Endothelial cell of umbilical vein (primary cell): Measurements from ENCODE around the gene KLHL26. TPM values are rescaled to one million over a fixed set of nuclear protein-coding genes. Genes with fewer than 3 reads are reported as not detected.

Source experiments
- BruUV-seq: library from RNA; stranded (reverse); fragments of 400-500 nt; replicated peaks from 2 replicates; lab custom pipeline; 2021; lab: Mats Ljungman, UMichigan
- CTCF ChIA-PET: fragments of 300-600, 350-600 bp; sonication (Branson Sonifier 250); formaldehyde crosslinking; loops from one replicate; lab custom pipeline; 2021; ENCODE audit warnings: antibody characterized with exemption, inconsistent platforms; lab: Charles Lee
- POLR2A ChIA-PET: fragments of 300-600, 350-600 bp; sonication (Branson Sonifier 250); formaldehyde crosslinking; loops from one replicate; lab custom pipeline; 2021; ENCODE audit warnings: antibody characterized with exemption, inconsistent platforms; lab: Charles Lee
- DNase-seq: peaks from one replicate; pipeline ENCODE4 v3.0.0-alpha.2; 2011; ENCODE audit warnings: low read depth, low spot score
- FAIRE-seq: peaks from 2 replicates; lab custom pipeline; 2011; peaks lifted over from hg19 to GRCh38; lab: Jason Lieb, UNC
- H2AFZ ChIP-seq: 2 replicates; pipeline ENCODE4 v1.6.0; 2012; ENCODE audit warnings: low read depth, low read length, control low read depth, inconsistent platforms
- H3K27ac ChIP-seq: 2 replicates; pipeline ENCODE4 v1.5.1; 2011; ENCODE audit warnings: low read depth, mild to moderate bottlenecking, control low read depth, low read length, moderate library complexity; ENCODE audit not compliant: insufficient read depth
- H3K27me3 ChIP-seq, 2 experiments: 2 replicates each; pipeline versions ENCODE4 v1.6.0 to v1.6.1; 2011; ENCODE audit warnings: low read length in 2 of 2, mixed read lengths in 1 of 2; ENCODE audit not compliant: control insufficient read depth in 2 of 2, insufficient read depth in 2 of 2
- H3K36me3 ChIP-seq, 2 experiments: 2 replicates in 1 of 2; 3 replicates in 1 of 2; pipeline ENCODE4 v1.5.1; 2011; ENCODE audit warnings: low read length in 2 of 2, mild to moderate bottlenecking in 1 of 2, moderate library complexity in 1 of 2; ENCODE audit not compliant: control insufficient read depth in 2 of 2, insufficient read depth in 2 of 2; ENCODE audit errors: extremely low read depth in 1 of 2
- H3K4me1 ChIP-seq: 3 replicates; pipeline ENCODE4 v1.5.1; 2011; ENCODE audit warnings: mild to moderate bottlenecking, low read length; ENCODE audit not compliant: control insufficient read depth, insufficient read depth; ENCODE audit errors: extremely low read depth
- H3K4me2 ChIP-seq: 2 replicates; pipeline ENCODE4 v1.6.1; 2011; ENCODE audit warnings: low read length, control low read depth, mixed read lengths; ENCODE audit not compliant: insufficient read depth
- H3K4me3 ChIP-seq, 3 experiments: fragments of 200-600 bp in 1 of 3; sonication (generic), shearing (Covaris generic) in 1 of 3; replicated peaks in 1 of 3; 2 replicates each; pipeline ENCODE4 v1.5.1; 2011 to 2016; ENCODE audit warnings: control low read depth in 3 of 3, low read length in 3 of 3, mild to moderate bottlenecking in 2 of 3, inconsistent platforms in 1 of 3, low read depth in 1 of 3, moderate library complexity in 1 of 3; ENCODE audit not compliant: insufficient read depth in 1 of 3
- H3K79me2 ChIP-seq: 2 replicates; pipeline ENCODE4 v1.6.0; 2012; ENCODE audit warnings: low read length, inconsistent platforms; ENCODE audit not compliant: control insufficient read depth, insufficient read depth
- H3K9ac ChIP-seq: replicated peaks from 2 replicates; pipeline ENCODE3; 2011; ENCODE audit warnings: low read length, control low read depth; ENCODE audit not compliant: insufficient read depth; ENCODE audit errors: extremely low read depth
- H3K9me1 ChIP-seq: replicated peaks from 3 replicates; pipeline ENCODE4 v1.6.0; 2011; ENCODE audit warnings: mild to moderate bottlenecking, low read length; ENCODE audit not compliant: control insufficient read depth, insufficient read depth; ENCODE audit errors: extremely low read depth
- H3K9me3 ChIP-seq: replicated peaks from 2 replicates; pipeline ENCODE4 v1.5.1; 2012; ENCODE audit warnings: low read length, inconsistent platforms; ENCODE audit not compliant: control insufficient read depth, insufficient read depth
- H4K20me1 ChIP-seq: replicated peaks from 2 replicates; pipeline ENCODE3; 2011; ENCODE audit warnings: mild to moderate bottlenecking, low read length; ENCODE audit not compliant: control insufficient read depth, insufficient read depth; ENCODE audit errors: extremely low read depth
- CTCF ChIP-seq, 2 donors: IDR thresholded peaks; 1 replicate in 1 of 2; 2 replicates in 1 of 2; pipeline ENCODE4 v1.5.1; 2011; ENCODE audit warnings: low read length in 2 of 2, mild to moderate bottlenecking in 2 of 2, moderate library complexity in 2 of 2, control low read depth in 1 of 2, inconsistent platforms in 1 of 2, low read depth in 1 of 2; ENCODE audit not compliant: insufficient read depth in 1 of 2; ENCODE audit errors: extremely low read depth in 1 of 2
- EZH2 ChIP-seq: IDR thresholded peaks from 2 replicates; pipeline ENCODE4 v1.6.1; 2012; ENCODE audit warnings: borderline replicate concordance, low read depth, mild to moderate bottlenecking, moderate library complexity, low read length, inconsistent platforms; ENCODE audit not compliant: severe bottlenecking
- FOS ChIP-seq: IDR thresholded peaks from 2 replicates; pipeline ENCODE4 v1.6.1; 2011; ENCODE audit warnings: mild to moderate bottlenecking, low read length, moderate library complexity, borderline replicate concordance; ENCODE audit not compliant: insufficient read depth
- GATA2 ChIP-seq: IDR thresholded peaks from 2 replicates; pipeline ENCODE4 v1.7.0; 2011; ENCODE audit warnings: low read depth, mild to moderate bottlenecking, moderate library complexity, mixed read lengths, low read length; ENCODE audit not compliant: insufficient read length, insufficient read depth
- JUN ChIP-seq: IDR thresholded peaks from 2 replicates; pipeline ENCODE4 v1.6.1; 2011; ENCODE audit warnings: borderline replicate concordance, low read depth; ENCODE audit not compliant: insufficient read length, insufficient read depth
- MAX ChIP-seq: IDR thresholded peaks from 2 replicates; pipeline ENCODE4 v1.6.1; 2011; ENCODE audit not compliant: insufficient read depth, insufficient read length
- MYC ChIP-seq: IDR thresholded peaks from one replicate; pipeline ENCODE4 v1.6.1; 2011; ENCODE audit warnings: mild to moderate bottlenecking, low read depth, low read length
- POLR2A ChIP-seq: IDR thresholded peaks from 2 replicates; pipeline ENCODE4 v1.6.1; 2012; ENCODE audit warnings: low read depth, mild to moderate bottlenecking, control low read depth, low read length
- POLR2AphosphoS5 ChIP-seq: IDR thresholded peaks from 2 replicates; pipeline ENCODE4 v1.6.1; 2012; ENCODE audit warnings: low read depth, mild to moderate bottlenecking, control low read depth, low read length, moderate library complexity; ENCODE audit not compliant: insufficient read depth
- dilution Hi-C: fragments of 300-500 bp; cut with MboI; formaldehyde crosslinking; loops from one replicate; pipeline ENCODE4 v1.15.0; 2019; ENCODE audit warnings: low sequenced_read_pairs; ENCODE audit not compliant: extremely low pct_ligation_motif_present
- intact Hi-C: fragments of 100-400 bp; cut with micrococcal nuclease; formaldehyde crosslinking; loops from one replicate; pipeline ENCODE4 v1.10.0; 2022
- polyA plus RNA-seq, 4 experiments: library from polyadenylated mRNA; depleted of rRNA in 3 of 4; stranded (reverse) in 3 of 4; unstranded in 1 of 4; fragments of >200 nt; gene quantifications; 2 replicates each; pipeline versions ENCODE4 v1.2.1 to v1.2.3, GENCODE V29; 2011 to 2012; ENCODE audit warnings: missing spikeins in 1 of 4
- total RNA-seq: library from RNA; stranded (reverse); gene quantifications from 2 replicates; pipeline ENCODE4 v1.2.3, GENCODE V29; 2021

The KLHL26 gene
- total and polyA plus RNA-seq, 2 donors (not counting 3 experiments of a cell fraction or from before 2014, with no cell fraction given), result 2.4 to 6.2 TPM

DNA sequence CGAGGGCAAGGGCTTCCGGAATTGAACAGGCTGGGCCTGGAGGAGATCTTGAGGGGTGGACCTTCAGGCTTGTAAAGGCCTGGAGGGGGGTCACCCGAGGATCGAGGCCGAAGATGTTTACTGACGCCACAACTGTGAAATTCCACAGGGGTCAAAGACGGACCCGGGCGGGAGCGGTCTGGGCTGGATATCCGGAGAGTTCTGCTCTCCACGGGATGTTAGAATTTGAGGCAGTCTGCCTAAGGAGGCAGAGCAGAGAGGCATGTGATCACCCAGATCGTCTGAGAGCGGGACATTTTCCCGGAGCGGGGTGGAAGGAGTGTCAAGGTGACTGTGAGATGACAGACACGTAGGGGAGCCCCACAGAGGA lies 13.2 kb downstream of the KLHL26 start:
- POLR2A ChIA-PET, result no interaction called here
- FAIRE-seq (no peak), DNase-seq (peak; percentile 65)
- Histone ChIP-seq H3K4me1 (peaks cover 30% of the 10 kb centered on the region), H3K36me3 (no peaks in the 10 kb centered on the region), H2AFZ (peak overlapping the region; percentile 4), H3K4me2 (peak overlapping the region; percentile 14), H3K27me3 (no peaks in the 10 kb centered on the region), H4K20me1 (no peaks in the 10 kb centered on the region), H3K79me2 (no peaks in the 10 kb centered on the region), H3K9me3 (no peaks in the 10 kb centered on the region), H3K9ac (peak overlapping the region; percentile 25), H3K9me1 (no peaks in the 10 kb centered on the region), H3K4me3 (no peak overlapping the region), H3K27ac (peak overlapping the region; percentile 67)
- intact Hi-C loops (loop anchor here (1.0 to 2.0 kb wide), 3 partner anchors 10 to 28 kb away; partner anchors contain the start of gene KLHL26), dilution Hi-C loops (no loop called here)
- CTCF ChIA-PET, result interaction anchor here (1.7 to 2.2 kb wide), 2 partner anchors 9 to 197 kb away, joined by 7 to 8 read pairs; no protein-coding TSS in a partner anchor
- no peak for TF ChIP-seq POLR2A
- no peak for TF ChIP-seq JUN
- TF ChIP-seq FOS, result no peak
- TF ChIP-seq MYC, result no peak
- no peak for TF ChIP-seq GATA2
- no peak for TF ChIP-seq EZH2
- no peak for TF ChIP-seq POLR2AphosphoS5
- TF ChIP-seq MAX, result no peak
- no peak for TF ChIP-seq CTCF (IDR thresholded peaks at IDR 0.05; ENCODE audit: extremely low read depth in 1 of 2, insufficient read depth in 1 of 2, low read depth in 1 of 2, low read length in 2 of 2)
- no TSS peak for BruUV-seq
